Activated CD8-positive, alpha-beta memory T cell treated with anti-CD3 and anti-CD28 coated beads, Interleukin-2, amount 50 U/mL, for 24 hours (primary cell): ENCODE measurements around the gene GJB1.
A peak's percentile ranks its signal among the peaks of the same experiment; 100 is the strongest.
"Not testable (repeated sequence)": the region's sequence is repeated elsewhere in the genome, so short reads cannot be mapped to it uniquely, and the experiment has no call there.

Experiments
- DNase-seq: peaks from one replicate; pipeline ENCODE4 v3.0.0-alpha.2; 2020; ENCODE audit errors: extremely low read depth

GJB1 gene

DNA sequence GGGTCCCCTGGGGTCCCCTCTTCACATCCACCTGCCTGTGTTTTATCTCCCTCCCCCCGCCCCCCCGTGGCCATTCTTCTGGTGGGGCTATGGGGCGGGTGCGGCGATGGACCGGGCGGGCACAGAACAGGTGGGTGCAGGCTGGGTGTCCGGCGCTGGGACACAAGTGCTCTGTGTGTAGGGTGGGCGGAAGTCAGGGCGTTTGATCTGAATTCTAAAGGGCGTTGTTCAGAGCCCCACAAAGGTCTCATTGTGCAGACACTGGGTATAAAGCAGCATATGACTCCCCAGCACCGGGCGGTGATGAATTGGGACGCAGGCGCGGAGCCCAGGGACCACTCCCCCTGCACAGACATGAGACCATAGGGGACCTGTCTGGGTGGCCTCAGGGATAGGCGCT is at the start of gene GJB1:
TSS of gene GJB1 (plus strand) at position 296 of the 400 bp plus-strand sequence. CDS start 484 bp downstream, outside the sequence.
- no peak for DNase-seq

DNA sequence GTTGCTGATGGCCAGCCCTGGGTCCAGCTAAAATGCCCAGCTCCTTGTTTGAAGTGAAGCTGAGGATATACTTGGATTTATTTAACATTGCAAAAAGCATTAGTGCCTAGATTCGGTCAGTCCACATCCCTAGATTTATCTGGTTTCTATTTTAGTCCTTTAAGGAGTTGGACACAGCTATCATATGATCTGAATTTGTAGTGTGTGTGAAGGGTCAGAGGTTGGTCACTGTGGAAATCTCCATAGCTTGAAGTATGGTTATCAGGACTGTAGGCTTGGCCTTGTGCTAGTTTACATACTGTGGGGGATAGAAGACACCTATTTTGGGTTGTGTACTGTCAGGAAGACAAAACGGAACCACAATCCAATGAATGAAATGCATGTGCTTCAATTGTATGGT is 49.6 kb upstream of the GJB1 start:
- no peak for DNase-seq

DNA sequence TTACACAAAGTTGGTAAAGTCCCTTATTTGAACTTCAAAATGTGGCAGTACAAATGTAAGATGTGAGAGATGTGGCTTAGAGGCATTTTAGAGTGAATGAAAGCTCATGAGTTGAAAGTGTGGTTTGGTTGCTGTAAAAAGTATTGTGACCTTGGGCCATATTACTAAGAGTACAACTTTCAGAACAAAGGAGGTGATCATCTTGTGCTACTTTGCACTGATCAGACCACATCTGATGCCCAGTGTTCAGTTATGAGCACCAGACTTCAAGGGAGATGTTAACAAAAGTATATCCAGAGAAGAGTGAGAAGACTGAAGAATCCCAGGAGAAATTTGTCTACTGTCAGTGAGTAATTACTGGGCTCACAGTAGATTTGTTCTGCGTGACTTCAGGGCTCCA is 48.2 kb upstream of the GJB1 start:
- DNase-seq, result no peak

DNA sequence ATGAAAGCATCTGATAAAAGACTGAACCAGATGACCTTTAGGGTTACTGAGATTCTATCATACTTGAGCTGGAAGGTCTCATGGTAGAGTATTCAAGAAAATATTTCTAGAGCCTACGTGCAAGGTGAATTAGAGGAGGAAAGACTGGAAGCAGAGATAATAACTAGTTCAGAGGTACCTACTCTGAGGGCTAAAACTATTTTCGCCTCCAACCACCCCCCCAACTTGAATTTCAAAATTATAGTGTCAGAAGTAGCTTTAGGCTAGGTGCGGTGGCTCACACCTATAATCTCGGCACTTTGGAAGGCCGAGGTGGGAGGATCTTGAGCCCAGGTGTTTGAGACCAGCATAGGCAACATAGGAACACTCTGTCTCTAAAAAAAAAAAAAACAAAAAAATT is 47.5 kb upstream of the GJB1 start:
- no peak for DNase-seq

DNA sequence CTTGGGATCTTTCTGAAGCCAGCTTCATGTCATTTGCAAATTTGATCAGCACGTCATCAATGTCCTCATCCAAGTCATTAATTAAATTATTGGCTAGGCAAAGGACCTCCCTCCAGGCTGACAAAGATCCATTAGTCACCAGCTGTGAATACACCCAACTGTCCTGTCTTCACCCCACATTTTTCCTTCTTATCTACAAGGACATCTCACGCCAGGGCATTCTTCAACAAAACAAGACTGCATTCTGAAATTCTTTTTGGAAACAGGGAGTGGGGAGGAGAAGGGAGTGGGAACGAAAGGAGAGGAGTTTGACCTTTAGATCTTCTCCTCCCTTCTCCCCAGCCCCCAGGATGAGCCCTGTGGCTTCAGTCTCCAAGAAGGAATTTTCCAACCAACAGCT is 45.7 kb upstream of the GJB1 start:
- no peak for DNase-seq

DNA sequence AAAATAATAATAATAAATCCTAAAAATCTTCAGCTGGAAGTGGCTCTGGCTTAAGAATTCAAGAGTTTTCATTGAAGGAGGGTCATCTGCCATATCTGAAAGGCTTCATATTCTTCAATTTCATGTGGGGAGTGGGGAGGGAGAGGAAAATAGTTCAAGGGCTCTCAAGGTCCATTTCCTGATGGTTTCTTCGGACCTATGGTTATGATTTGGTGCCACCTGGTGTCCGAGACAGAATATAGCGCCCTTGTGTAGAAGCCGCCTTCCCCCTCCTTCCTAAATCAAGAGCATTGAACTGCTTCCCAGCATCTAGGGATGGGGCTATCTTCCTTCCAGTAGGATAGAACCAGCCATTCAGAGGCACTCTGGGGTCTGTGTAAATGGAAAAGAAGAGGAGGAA is 44.1 kb upstream of the GJB1 start:
- no peak for DNase-seq

DNA sequence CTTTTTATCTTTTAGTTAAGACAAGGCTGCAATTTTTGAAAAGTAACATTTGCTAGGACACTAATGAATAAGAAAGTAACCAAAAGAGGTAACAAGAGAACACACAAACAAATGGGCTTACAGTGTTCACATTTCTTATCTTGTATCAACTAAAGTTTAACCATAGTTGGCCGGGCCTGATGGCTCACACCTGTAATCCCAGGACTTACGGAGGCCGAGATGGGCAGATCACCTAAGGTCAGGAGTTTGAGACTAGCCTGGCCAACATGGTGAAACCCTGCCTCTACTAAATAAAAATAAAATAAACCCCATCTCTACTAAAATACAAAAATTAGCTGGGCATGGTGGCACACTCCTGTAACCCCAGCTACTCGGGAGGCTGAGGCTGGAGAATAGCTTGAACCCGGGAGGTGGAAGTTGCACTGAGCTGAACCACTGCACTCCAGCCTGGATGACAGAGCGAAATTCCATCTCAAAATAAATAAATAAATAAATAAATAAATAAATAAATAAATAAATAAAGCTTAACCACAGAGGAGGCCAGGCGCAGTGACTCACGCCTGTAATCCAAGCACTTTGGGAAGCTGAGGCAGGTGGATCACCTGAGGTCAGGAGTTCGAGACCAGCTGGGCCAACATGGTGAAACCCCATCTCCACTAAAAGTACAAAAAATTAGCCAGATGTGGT is 42.3 kb upstream of the GJB1 start:
- DNase-seq, result not testable (repeated sequence)

DNA sequence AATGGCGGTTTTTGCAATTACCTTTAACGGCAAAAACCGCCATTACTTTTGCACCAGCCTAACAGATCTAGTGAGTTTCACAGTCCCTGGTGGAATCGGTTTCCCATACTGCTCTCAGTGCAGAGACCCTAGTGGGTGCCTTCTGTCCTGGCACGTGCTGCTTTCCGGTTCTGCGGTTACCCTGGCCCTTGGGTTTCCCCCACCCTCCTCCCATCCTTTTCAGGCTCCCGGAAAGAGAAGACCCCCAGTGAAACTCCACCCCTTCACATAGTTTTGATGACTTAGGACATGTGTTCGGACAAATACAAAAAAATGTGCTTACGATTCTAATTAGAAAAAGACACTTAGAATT is 41.5 kb upstream of the GJB1 start:
- DNase-seq, result no peak

DNA sequence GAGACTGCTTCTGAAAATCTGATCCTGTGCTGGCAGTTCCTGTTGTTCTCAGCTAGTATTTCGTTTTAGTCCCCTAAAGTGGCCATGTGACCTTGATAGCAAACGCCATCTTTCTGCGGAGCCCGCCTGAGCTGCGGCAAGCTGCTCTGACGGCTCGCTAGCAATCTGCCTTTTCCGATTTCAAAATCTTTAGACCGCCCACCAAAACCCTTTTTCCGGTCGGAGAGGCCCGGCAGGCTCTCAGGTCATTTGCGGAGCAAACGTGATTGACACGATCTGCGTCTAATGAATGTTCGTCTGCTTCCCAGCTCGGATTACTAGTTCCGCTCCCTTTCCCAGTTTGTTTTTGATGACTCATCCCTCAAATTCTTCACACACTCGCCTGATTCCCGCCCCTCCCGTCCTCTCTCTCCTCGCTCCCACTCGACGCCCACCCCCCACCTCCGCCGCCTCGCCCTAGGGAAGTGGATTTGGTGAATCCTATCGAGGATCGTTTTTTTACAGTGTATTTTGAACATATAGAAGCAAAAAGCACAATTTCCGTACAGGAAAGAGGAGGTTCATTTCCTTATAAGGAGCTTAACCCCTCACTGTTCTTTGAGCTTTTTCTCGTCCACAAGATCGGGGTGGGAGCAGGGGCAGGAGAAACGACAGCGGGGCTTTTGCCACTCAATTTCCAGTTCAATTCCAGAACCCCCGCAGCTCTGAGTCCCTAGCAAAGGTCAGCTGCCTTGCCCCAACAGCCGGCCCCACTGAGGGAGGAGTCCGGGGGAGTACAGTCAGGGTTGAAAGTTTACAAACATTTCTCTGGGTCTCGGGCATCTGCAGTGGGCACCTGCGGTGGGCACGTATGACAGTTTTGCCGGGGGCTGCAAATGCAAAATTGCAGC is 40.9 kb upstream of the GJB1 start:
- DNase-seq, result peak; percentile 56

DNA sequence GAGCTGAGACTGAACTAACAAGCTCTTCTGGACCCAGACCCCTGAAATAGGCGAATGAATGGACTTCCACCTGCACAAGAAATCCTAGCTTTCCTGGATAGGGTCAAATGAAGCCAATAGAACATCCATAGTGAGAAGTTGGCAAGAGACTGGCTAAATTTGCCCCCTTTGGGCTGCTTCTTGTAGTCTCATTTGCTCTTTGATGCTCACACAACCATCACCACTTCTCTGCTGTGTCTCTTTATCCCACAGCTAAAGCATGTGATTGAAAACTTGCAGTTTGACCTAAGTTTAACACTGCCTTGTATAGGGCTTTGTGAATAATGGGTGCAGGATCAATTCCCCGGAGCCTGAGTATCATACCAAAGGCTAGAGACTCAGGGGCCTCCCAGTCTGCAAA is 40.2 kb upstream of the GJB1 start:
- DNase-seq, result no peak

DNA sequence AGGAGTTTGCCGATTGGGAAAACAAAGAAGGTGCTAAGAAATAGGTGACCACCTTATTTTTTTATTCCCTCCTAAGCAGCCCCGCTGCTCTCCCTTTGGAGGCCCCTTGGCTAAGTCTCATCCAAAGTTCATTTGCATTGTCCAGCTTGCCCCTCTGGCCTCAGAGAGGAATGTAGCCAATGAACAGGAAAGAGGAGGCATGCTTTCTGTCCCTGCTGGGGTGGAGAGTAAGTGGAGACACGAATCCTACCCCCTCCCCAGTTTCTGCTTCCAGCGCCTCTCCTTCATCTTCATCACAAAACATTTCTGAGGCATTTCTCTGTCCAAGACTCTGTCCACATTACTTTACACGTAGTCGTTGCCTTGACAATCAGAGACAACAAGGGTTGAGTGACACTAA is 39.7 kb upstream of the GJB1 start:
- no peak for DNase-seq

DNA sequence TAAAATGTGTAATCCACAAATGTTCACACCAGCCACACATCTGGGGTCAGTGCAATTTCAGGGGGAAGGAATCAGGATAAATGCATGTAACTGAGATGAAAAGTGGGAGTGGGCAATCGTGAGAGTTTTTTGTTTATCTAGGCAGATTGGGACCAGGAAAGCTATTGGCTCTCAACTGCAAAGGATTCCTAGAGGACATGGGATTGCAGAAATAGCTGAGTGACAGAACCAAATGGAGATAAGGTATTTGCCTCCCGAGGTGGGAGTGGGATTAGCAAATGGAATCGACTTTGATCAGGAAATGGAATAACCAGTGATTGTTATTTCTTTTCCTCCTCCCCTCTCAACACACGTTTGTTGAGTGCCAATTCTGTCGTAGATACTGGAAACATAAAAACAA is 38.9 kb upstream of the GJB1 start:
- DNase-seq, result no peak

DNA sequence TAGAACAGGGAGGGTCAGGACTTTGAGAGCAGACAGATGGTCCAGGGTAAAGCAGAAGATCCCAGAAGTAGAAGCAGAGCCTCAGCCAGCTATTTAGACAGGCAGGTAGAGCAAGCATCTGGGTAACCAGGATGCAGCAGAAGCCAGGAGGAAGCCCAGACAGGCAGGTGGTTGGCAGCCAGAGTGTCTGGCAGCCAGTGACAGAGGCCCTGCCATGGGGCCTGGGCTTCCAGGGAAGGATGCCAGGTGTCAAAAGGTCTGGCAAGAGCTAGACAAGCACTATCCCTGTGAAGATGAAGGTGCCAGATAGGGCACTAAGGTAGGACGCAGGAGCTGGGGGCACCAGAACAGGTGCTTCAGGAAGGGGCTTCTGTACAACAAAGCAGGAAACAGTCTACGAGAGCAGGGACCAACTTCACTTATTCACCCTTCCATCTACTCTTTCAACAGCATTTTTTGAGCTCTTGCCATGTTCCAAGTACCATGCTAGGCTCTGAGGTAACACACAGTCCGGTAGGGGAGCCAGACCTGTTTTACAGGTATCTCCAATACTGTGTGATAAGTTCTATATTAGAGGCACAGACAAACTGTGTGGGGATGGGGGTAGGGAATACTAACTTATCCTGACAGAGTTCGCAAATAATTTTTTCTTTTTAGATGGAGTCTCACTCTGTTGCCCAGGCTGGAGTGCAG is 38.1 kb upstream of the GJB1 start:
- no peak for DNase-seq

DNA sequence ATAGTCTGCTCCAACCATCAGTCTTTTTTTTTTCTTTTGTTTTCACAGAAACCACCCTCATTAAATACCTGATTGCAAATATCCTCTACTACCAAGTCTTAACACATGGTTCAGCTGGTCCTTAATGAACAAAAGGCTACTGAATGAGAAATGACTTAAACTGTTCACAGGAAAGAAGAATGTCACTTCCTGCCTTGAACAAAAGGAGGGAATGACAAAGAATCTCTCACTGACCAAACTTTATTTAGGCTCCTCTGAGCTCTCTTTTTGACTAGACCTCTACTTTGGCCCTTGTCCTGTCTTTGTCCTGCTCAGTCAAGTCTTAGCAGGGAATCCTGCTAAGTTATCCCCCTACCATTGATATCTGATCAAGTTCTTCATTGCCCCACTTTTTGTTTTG is 31.8 kb upstream of the GJB1 start:
- no peak for DNase-seq

DNA sequence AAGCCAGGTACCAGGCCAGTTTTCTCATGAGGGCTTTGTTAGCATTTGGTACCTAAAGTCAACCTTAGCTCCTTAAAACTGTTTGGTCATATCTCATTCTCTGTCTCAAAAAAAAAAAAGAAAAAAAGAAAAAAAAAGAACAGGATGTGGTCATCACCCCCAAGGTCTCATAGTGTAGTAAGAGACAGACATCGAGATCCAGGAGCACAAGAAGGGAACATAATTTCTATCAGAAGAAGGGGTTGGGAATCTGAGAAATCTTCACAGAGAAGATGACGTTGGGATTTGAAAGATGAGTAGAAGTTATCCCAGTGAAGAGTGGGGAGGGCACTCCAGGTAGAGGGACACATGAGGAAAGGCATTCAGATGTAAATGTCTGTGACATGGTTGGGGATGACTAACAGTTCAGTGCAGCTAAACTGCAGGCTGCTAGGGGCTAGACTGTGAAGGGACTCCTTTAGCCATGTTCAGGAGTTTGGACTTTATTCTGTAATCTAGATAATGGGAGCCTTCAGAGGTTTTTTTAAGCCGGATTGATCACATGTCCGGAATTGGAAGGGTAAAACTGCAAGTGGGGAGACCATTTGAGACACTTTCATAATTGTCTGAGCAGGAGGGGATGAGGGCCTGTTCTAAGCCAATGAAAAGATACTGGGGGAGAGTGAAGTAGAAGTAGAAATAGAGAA is 26.9 kb upstream of the GJB1 start:
- no peak for DNase-seq

DNA sequence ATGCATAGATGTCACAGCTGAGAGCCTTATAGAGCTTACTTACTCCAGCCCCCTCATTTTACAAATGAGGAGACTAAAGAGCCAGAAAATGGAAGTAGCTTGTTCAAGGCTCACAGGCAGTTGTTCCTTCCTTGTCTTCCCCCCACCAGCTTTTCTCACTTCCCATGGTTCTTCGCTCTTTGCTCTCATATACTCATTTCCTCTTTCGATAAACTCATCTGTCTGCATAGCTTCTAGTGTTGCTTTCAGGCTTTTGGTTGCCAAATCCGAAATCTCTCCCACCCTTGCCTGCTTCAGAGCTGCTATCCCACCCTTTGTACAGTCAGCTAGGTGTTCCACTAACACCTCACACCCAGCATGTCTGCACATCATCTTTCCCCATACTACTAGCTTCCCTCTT is 25.0 kb upstream of the GJB1 start:
- no peak for DNase-seq

DNA sequence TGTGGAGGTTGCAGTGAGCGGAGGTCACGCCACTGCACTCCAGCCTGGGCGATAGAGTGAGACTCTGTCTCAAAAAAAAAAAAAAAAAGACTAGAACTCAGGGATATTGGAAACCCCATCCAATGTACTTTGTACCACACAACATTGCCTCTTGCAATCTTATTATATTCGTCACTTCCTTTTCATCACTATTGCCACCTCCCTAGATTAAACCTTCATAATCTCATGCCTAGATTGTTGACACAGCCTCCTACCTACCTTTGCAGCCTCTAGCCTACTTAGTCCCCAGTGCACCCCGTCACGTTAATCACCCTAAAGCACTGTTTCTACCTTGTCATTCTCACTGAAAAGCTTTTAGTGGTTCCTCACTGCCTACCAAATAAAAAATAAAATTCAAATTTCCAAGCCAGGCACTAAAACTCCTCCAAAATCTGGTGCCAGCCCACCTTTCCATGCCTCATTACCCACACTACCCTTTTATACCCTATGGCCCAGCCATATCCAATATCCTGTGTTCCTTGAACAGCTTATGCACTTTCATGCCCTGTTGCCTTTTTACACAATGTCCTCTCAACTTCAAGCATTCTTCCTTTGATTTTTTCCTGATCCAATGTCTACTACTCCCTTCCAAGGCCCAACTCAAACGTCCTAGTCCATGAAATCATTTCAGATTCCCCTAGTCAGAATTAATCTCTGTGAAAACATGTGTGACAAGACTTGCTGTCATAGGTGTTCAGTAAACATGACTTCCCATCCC is 23.6 kb upstream of the GJB1 start:
- DNase-seq, result no peak

DNA sequence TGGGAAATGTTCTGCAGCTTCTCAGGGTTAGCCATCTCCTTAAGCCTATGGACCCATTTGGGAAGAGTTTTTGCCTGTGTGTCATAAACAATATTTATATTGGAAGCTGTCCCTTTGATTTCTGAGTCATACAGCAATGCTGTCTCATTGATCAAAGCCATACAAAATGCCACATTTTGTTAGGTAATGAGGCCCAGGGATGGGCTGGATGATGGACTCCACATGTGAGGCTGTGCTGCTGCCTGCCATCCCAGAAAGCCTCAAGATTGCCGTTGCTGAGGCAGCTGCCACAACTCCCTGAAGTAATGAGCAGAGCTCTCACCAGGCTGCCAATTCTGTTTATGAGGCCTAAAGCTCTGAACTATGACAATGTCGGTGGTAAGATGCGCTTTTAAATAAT is 12.2 kb upstream of the GJB1 start:
- DNase-seq, result no peak

DNA sequence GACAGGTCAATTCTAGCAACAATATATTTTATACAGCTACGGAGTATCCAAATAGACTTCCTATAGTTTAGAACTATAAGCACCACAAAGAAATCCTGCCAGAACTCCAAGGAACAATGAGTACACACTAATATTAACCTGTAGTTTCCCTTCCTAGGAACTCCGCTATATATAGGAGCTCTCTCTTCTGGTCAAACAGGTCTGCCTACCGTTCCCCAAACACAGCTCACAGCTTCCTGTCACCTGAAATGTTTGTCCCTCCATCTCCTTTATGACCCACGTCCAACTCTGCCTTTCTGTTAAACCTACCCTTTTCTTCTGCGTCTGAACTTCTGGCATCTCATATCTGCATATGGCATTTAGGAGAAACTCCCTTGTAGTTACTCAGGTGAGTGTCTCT is 10.5 kb upstream of the GJB1 start:
- DNase-seq, result no peak

DNA sequence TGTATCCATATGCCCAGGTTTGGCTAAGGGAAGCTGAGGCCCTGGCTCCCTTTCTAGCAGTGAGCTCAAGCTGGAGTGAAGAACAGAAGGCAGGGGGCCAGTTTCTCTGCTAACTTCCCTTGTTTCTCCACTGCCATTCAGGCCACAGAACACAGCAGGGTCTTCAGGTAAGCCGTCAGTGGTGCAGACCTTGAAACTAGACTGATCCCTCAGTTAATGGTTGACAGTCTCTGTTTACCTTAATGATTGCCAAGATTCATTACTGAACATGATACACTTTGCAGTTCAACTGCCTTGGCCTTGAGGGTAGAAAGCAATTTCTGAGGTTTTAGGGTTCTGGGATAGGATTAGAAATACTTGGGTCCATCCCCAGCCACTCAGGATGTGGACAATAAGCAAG is 8.9 kb upstream of the GJB1 start:
- DNase-seq, result no peak

DNA sequence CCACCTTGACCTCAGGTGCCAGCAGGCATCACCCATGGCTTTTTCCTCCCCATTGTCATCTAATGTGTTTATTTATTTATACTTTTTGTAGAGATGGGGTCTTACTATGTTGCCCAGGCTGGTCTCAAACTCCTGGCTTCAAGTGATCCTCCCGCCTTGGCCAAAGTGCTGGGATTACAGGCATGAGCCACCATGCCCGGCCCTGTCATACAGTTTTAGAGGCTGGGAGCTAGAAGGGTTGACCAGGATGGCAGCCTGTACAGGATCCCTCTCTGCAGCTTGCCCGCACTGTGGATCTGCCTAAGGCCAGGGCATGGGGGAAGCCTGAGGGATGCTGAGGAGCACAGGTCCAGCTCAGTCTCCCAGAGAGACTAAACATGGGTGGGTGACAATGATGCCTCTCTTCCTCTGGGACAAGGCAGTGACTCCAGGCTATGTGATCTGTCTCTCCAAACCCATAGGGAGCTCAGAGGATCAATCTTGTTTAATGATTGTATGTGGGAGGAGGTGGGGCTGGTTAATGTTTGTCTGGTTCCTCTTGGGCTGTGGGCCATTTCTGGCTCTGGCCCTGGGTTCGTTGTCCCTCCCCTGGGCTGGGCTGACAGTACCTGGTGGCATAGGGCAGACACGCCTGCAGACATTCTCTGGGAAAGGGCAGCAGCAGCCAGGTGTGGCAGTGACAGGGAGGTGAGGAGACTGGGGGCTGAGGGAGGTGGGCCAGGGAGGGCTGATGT is 8.3 kb upstream of the GJB1 start:
- no peak for DNase-seq
